H7 (cell line): Measurements from ENCODE around the gene PRR12. TPM values are rescaled to one million over a fixed set of nuclear protein-coding genes. Genes with fewer than 3 reads are reported as not detected.

Experiments
- DNase-seq: peaks from one replicate; pipeline ENCODE4 v3.0.0; 2012
- H3K27me3 ChIP-seq: 2 replicates; pipeline ENCODE4 v1.6.0; 2011; ENCODE audit warnings: mild to moderate bottlenecking, low read length; ENCODE audit not compliant: control insufficient read depth, insufficient read depth
- H3K36me3 ChIP-seq: replicated peaks from 2 replicates; pipeline ENCODE4 v1.5.1; 2011; ENCODE audit warnings: low read length; ENCODE audit not compliant: control insufficient read depth, insufficient read depth
- H3K4me3 ChIP-seq: 2 replicates; pipeline ENCODE4 v1.5.1; 2011; ENCODE audit warnings: low read depth, mild to moderate bottlenecking, control low read depth, low read length, moderate library complexity; ENCODE audit not compliant: insufficient read depth
- total RNA-seq: library from RNA; depleted of rRNA; stranded (reverse); fragments of >200 nt; shearing (Covaris generic); gene quantifications from 2 replicates; pipeline ENCODE4 v1.2.3, GENCODE V29; 2014; rRNA removed

Gene PRR12, protein sequence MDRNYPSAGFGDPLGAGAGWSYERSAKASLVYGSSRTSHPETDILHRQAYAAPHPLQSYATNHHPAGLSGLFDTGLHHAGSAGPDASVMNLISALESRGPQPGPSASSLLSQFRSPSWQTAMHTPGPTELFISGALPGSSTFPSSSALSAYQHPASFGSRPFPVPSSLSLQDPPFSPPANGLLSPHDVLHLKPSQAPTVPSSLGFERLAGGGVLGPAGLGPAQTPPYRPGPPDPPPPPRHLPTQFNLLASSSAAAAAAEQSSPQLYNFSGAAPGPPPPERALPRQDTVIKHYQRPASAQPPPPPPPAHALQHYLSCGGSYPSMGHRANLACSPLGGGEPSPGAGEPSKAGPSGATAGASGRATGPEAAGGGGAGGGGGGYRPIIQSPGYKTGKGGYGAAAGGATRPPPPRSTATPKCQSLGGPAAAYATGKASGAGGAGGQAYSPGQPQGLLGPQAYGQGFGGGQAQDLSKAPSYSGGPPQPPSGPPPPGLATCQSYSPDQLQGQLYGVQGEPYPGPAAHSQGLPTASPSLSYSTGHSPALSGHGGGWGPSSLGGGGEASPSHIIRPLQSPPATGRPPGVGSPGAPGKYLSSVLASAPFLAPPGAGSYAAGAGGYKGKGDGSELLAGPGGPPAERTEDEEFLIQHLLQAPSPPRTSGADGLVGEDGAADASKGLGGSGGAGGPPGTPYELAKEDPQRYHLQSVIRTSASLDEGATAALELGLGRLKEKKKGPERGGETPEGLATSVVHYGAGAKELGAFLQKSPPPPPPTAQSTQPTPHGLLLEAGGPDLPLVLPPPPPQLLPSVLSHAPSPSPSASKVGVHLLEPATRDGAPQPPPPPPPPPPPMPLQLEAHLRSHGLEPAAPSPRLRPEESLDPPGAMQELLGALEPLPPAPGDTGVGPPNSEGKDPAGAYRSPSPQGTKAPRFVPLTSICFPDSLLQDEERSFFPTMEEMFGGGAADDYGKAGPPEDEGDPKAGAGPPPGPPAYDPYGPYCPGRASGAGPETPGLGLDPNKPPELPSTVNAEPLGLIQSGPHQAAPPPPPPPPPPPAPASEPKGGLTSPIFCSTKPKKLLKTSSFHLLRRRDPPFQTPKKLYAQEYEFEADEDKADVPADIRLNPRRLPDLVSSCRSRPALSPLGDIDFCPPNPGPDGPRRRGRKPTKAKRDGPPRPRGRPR (N-terminal part only)
- 8.2 and 10.8 TPM in 2 replicates for total RNA-seq

- Histone ChIP-seq H3K4me3 (peak within 1 kb of the TSS; percentile 93), H3K36me3 (peaks cover 8% of the 10 kb centered on the region), H3K27me3 (no peaks in the 10 kb centered on the region)
- DNase-seq, result peak; percentile 96
These were observed at the start of gene PRR12 for GRCh38 chr19:49590971-49591730. Gene PRR12, plus strand, starts transcription at chr19:49591182. Its CDS starts 473 bp downstream, at chr19:49591655.

DNA sequence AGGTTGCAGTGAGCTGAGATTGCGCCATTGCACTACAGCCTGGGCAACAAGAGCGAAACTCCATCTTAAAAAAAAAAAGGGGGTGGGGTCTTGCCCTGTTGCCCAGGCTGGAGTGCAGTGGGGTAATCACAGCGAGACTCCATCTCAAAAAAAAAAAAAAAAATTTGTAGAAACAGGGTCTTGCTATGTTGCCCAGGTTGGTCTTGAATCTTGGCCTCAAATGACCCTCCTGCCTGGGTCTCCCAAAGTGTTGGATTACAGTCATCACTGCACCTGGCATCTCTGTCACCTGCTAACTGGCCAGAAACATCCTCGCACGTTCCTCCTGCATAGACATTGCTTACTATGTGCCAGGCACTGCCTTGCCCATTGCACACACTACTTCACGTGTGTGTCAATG lies 49.1 kb upstream of the PRR12 start:
- DNase-seq, result no peak
- Histone ChIP-seq H3K4me3 (no peak overlapping the region), H3K36me3 (peaks cover 1% of the 10 kb centered on the region; the same call in 1 of the 2 replicates), H3K27me3 (no peaks in the 10 kb centered on the region)

- Histone ChIP-seq H3K4me3 (no peak overlapping the region), H3K36me3 (peaks cover 1% of the 10 kb centered on the region; the same call in 1 of the 2 replicates), H3K27me3 (no peaks in the 10 kb centered on the region)
- DNase-seq, result peak; percentile 43
These were observed 48.5 kb upstream of the PRR12 start for GRCh38 chr19:49542446-49542845.

DNA sequence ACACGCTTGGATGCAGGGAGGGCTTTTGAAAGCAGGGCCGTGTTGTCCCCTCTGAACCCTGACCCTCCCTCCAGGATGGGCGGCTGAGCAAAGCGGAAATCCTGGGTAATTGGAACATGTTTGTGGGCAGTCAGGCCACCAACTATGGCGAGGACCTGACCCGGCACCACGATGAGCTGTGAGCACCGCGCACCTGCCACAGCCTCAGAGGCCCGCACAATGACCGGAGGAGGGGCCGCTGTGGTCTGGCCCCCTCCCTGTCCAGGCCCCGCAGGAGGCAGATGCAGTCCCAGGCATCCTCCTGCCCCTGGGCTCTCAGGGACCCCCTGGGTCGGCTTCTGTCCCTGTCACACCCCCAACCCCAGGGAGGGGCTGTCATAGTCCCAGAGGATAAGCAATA lies 48.0 kb upstream of the PRR12 start:
- no peak overlapping the region for H3K4me3 ChIP-seq

DNA sequence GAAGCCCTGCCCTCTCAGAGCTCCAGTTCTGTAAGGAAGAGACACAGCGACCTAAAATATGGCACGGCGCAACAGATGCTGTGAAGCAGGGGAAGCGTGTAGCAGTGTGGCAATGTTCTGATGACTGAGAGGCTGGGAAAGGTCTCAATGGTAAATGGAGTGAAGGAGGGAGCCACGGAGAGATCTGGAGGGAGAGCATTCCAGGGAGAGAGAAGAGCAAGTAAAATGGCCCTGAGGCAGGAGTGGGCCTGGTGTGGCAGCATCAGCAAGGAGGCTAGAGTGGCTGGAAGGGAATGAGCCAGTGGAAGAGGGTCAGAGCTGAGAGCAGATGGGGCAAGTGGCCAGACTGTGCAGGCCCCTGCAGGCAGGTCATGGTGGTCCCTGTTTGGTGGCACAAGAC lies 46.8 kb upstream of the PRR12 start:
- Histone ChIP-seq H3K27me3 (no peaks in the 10 kb centered on the region), H3K36me3 (peaks cover 1% of the 10 kb centered on the region; the same call in 1 of the 2 replicates), H3K4me3 (no peak overlapping the region)
- no peak for DNase-seq

More for the DNA sequence above, 48.0 kb upstream of the PRR12 start:
- H3K36me3 ChIP-seq, result peaks cover 1% of the 10 kb centered on the region; the same call in 1 of the 2 replicates
- H3K27me3 ChIP-seq, result no peaks in the 10 kb centered on the region
- DNase-seq, result peak; percentile 50

- Histone ChIP-seq H3K36me3 (0 out of 2 replicates have a peak, but pooled peaks cover under 1% of the 10 kb centered on the region), H3K27me3 (no peaks in the 10 kb centered on the region), H3K4me3 (no peak overlapping the region)
- peak; percentile 89 for DNase-seq
These were observed 44.0 kb upstream of the PRR12 start for GRCh38 chr19:49546825-49547565.

GRCh38 chr19:49549045-49549444 lies 41.9 kb upstream of the PRR12 start:
- no peaks in the 10 kb centered on the region for H3K27me3 ChIP-seq
- no peak overlapping the region for H3K4me3 ChIP-seq
- DNase-seq, result peak; percentile 7
- no peaks in the 10 kb centered on the region for H3K36me3 ChIP-seq

GRCh38 chr19:49551531-49551930 lies 39.5 kb upstream of the PRR12 start:
- Histone ChIP-seq H3K27me3 (no peaks in the 10 kb centered on the region), H3K4me3 (no peak overlapping the region), H3K36me3 (peaks cover 2% of the 10 kb centered on the region)
- no peak for DNase-seq

- DNase-seq, result no peak
- peaks cover 2% of the 10 kb centered on the region for H3K36me3 ChIP-seq
- no peak overlapping the region for H3K4me3 ChIP-seq
- no peaks in the 10 kb centered on the region for H3K27me3 ChIP-seq
These were observed 38.2 kb upstream of the PRR12 start for GRCh38 chr19:49552749-49553148.

- Histone ChIP-seq H3K36me3 (peaks cover 5% of the 10 kb centered on the region), H3K27me3 (no peaks in the 10 kb centered on the region), H3K4me3 (no peak overlapping the region)
- no peak for DNase-seq
These were observed 37.3 kb upstream of the PRR12 start for GRCh38 chr19:49553451-49554271.

- Histone ChIP-seq H3K4me3 (no peak overlapping the region), H3K36me3 (peaks cover 9% of the 10 kb centered on the region), H3K27me3 (no peaks in the 10 kb centered on the region)
- no peak for DNase-seq
These were observed 36.2 kb upstream of the PRR12 start for GRCh38 chr19:49554701-49555181.

GRCh38 chr19:49555600-49556411 lies 35.2 kb upstream of the PRR12 start:
- peaks cover 9% of the 10 kb centered on the region for H3K36me3 ChIP-seq
- H3K27me3 ChIP-seq, result no peaks in the 10 kb centered on the region
- peak overlapping the region; percentile 63 for H3K4me3 ChIP-seq
- peak; percentile 99 for DNase-seq
